Measurements from ENCODE around the gene OR4D1.

OR4D1 gene

DNA sequence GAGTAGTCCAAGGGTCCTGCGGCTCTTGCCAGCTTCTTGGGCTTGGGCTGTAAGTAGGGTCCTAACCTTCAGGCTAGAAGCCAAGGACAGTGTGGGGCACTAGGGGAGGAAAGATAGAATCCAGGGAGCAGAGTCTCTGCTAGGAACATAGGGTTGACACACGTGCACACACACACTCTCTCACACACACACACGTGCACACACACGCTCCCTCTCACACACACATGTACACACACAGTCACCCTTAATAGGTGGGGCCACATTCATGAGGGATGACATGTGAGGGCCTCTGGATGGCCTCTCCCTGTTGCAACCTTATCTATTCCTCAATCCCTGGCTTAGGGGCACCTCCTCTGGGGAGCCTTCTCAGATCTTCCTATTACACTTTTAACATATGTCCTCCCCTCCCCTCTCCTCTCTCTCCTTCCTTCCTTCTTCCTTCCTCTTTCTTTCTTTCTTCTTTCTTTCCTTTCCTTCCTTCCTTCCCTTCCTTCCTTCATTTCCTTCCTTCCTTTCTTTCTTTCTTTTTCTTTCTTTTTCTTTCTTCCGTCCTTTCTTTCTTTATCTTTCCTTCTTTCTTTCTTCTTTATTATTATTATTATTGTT, 47.4 kb downstream of the OR4D1 start:
- no peak for DNase-seq

GRCh38 chr17:58196610-58197009, 48.4 kb downstream of the OR4D1 start:
- DNase-seq = no peak

- DNase-seq = peak; percentile 55 to 83
Observed at GRCh38 chr17:58200024-58200633, 51.9 kb downstream of the OR4D1 start.

- no peak for DNase-seq
Observed at GRCh38 chr17:58202859-58203258, 54.7 kb downstream of the OR4D1 start.

GRCh38 chr17:58204796-58205195, 56.6 kb downstream of the OR4D1 start:
- no peak for DNase-seq

DNA sequence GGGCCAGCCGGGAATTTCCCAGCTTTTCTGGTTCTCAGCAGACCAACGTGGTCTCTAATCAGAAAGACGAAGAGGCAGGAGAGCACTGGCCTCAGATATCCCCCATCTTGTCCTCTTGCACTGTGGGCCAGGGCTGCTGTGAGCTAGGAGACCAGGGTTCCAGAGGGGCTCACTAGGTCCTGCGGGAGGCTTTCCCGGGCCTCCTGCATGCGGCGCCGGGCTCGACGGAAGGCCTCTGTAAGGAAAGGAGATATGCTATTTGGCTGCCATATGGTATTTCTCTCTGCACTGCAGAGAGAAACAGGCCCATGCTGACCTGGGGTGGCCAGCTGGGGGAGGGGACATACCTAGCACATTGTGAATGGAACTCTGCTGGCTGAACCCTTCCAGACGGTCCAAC, 57.8 kb downstream of the OR4D1 start:
- DNase-seq = no peak

DNA sequence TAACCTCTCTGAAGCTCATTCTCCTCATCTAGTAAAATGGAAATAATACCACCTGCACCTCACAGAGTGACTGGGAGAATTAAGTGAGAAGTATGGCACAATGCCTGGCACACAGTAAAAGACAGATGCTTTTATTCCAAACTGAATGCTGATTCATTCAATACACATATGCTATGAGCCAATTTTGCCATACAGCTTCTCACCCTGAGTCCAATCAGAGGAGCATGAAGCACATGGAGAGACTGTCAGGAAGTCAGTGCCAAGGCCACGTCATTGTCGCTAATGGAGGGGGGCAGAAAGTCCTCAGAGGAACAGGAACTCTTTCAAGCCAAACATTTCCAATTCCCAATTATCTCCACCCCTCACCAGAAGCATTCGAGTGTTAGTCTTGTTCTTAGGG, 59.3 kb downstream of the OR4D1 start:
- no peak for DNase-seq

GRCh38 chr17:58208344-58208743, 60.2 kb downstream of the OR4D1 start:
- no peak for DNase-seq
